Middle frontal gyrus (tissue), 1 donor: ENCODE results near the gene MYOF.
A peak's percentile ranks its signal among the peaks of the same experiment; 100 is the strongest.
"Not testable (repeated sequence)": the region's sequence is repeated elsewhere in the genome, so short reads cannot be mapped to it uniquely, and the experiment has no call there.

Experiments
- DNase-seq: peaks from one replicate; pipeline ENCODE4 v3.0.0-alpha.2; 2015; ENCODE audit warnings: low spot score; ENCODE audit errors: extremely low spot score

MYOF gene

GRCh38 chr10:93393211-93393610 is 88.9 kb downstream of the MYOF start:
- no peak for DNase-seq

- DNase-seq = no peak
These were observed 90.0 kb downstream of the MYOF start for GRCh38 chr10:93392121-93392520.

- no peak for DNase-seq
These were observed 91.6 kb downstream of the MYOF start for GRCh38 chr10:93390306-93391090.

- no peak for DNase-seq
These were observed 95.3 kb downstream of the MYOF start for GRCh38 chr10:93386631-93387369.

GRCh38 chr10:93385345-93385744 is 96.8 kb downstream of the MYOF start:
- DNase-seq = no peak

GRCh38 chr10:93384006-93384405 is 98.1 kb downstream of the MYOF start:
- DNase-seq = no peak

- DNase-seq = no peak
These were observed 98.6 kb downstream of the MYOF start for GRCh38 chr10:93383562-93383981.

GRCh38 chr10:93379731-93380575 is 102.2 kb downstream of the MYOF start:
- no peak for DNase-seq

GRCh38 chr10:93378997-93379730 is 103.0 kb downstream of the MYOF start:
- no peak for DNase-seq

GRCh38 chr10:93378039-93378438 is 104.1 kb downstream of the MYOF start:
- no peak for DNase-seq

- DNase-seq = peak; percentile 61
These were observed 105.5 kb downstream of the MYOF start for GRCh38 chr10:93376372-93377293.

- no peak for DNase-seq
These were observed 111.2 kb downstream of the MYOF start for GRCh38 chr10:93370961-93371360.

- no peak for DNase-seq
These were observed 112.5 kb downstream of the MYOF start for GRCh38 chr10:93369588-93370164.

- no peak for DNase-seq
These were observed 113.9 kb downstream of the MYOF start for GRCh38 chr10:93368210-93368609.

GRCh38 chr10:93367664-93368063 is 114.5 kb downstream of the MYOF start:
- DNase-seq = no peak

- no peak for DNase-seq
These were observed 117.2 kb downstream of the MYOF start for GRCh38 chr10:93364966-93365365.

GRCh38 chr10:93363891-93364648 is 118.1 kb downstream of the MYOF start:
- no peak for DNase-seq

GRCh38 chr10:93358398-93358797 is 123.7 kb downstream of the MYOF start:
- not testable (repeated sequence) for DNase-seq

- no peak for DNase-seq
These were observed 124.5 kb downstream of the MYOF start for GRCh38 chr10:93357680-93358079.
